HG03066 (cell line): ENCODE measurements around the gene CTNNBIP1.

Experiments used
- ATAC-seq: cut with Tn5 transposase; IDR thresholded peaks from one replicate; pipeline ENCODE4 v1.9.1; 2021; ENCODE audit warnings: low read depth; ENCODE audit not compliant: unreplicated experiment

The CTNNBIP1 gene

GRCh38 chr1:9881838-9882249 lies 28.2 kb downstream of the CTNNBIP1 start:
- ATAC-seq: no peak

- ATAC-seq: no peak
These were observed 31.7 kb downstream of the CTNNBIP1 start for GRCh38 chr1:9878404-9878803.

GRCh38 chr1:9877962-9878361 lies 32.1 kb downstream of the CTNNBIP1 start:
- ATAC-seq: no peak

GRCh38 chr1:9875636-9876000 lies 34.5 kb downstream of the CTNNBIP1 start:
- ATAC-seq: no peak

GRCh38 chr1:9874959-9875635 lies 35.0 kb downstream of the CTNNBIP1 start:
- no peak for ATAC-seq

- no peak for ATAC-seq
These were observed 35.7 kb downstream of the CTNNBIP1 start for GRCh38 chr1:9874412-9874811.

GRCh38 chr1:9873992-9874391 lies 36.1 kb downstream of the CTNNBIP1 start:
- no peak for ATAC-seq

GRCh38 chr1:9873385-9873784 lies 36.7 kb downstream of the CTNNBIP1 start:
- no peak for ATAC-seq

GRCh38 chr1:9872430-9873165 lies 37.5 kb downstream of the CTNNBIP1 start:
- ATAC-seq: no peak

GRCh38 chr1:9871707-9872425 lies 38.2 kb downstream of the CTNNBIP1 start:
- no peak for ATAC-seq

- no peak for ATAC-seq
These were observed 39.0 kb downstream of the CTNNBIP1 start for GRCh38 chr1:9871021-9871420.

- ATAC-seq: no peak
These were observed 39.5 kb downstream of the CTNNBIP1 start for GRCh38 chr1:9870572-9870971.

GRCh38 chr1:9869831-9870251 lies 40.2 kb downstream of the CTNNBIP1 start:
- no peak for ATAC-seq

GRCh38 chr1:9868244-9868590 lies 41.9 kb downstream of the CTNNBIP1 start:
- no peak for ATAC-seq

- ATAC-seq: peak; percentile 41
These were observed 42.4 kb downstream of the CTNNBIP1 start for GRCh38 chr1:9867408-9868243.

GRCh38 chr1:9866836-9867235 lies 43.2 kb downstream of the CTNNBIP1 start:
- ATAC-seq: no peak

GRCh38 chr1:9865724-9866123 lies 44.3 kb downstream of the CTNNBIP1 start:
- ATAC-seq: no peak

GRCh38 chr1:9863371-9863770 lies 46.7 kb downstream of the CTNNBIP1 start:
- ATAC-seq: no peak

- ATAC-seq: no peak
These were observed 48.7 kb downstream of the CTNNBIP1 start for GRCh38 chr1:9861360-9861759.

GRCh38 chr1:9860887-9861286 lies 49.2 kb downstream of the CTNNBIP1 start:
- no peak for ATAC-seq
